KOPT-K1 (cell line): ENCODE measurements around the gene COX7A2.

ENCODE experiments used
- H3K27ac ChIP-seq: fragments of 200-600 bp; sonication (generic); 2 replicates; pipeline ENCODE4 v1.5.1; 2016; ENCODE audit warnings: antibody characterized with exemption, mild to moderate bottlenecking, low read depth, low read length; ENCODE audit not compliant: poor library complexity, severe bottlenecking
- H3K36me3 ChIP-seq: fragments of 200-600 bp; sonication (generic); 2 replicates; pipeline ENCODE4 v1.5.1; 2017; ENCODE audit warnings: antibody characterized with exemption, mild to moderate bottlenecking, low read length, moderate library complexity; ENCODE audit not compliant: insufficient read depth
- H3K9me3 ChIP-seq: fragments of 200-600 bp; sonication (generic); 2 replicates; pipeline ENCODE4 v1.5.1; 2017; ENCODE audit warnings: antibody characterized with exemption, low read length, mild to moderate bottlenecking; ENCODE audit not compliant: insufficient read depth, poor library complexity, severe bottlenecking

COX7A2 gene

GRCh38 chr6:75243333-75244062 is at the start of gene COX7A2:
COX7A2 (minus strand) TSS chr6:75243801; CDS start chr6:75243734, 67 bp downstream.
- Histone ChIP-seq H3K9me3 (no peaks in the 10 kb centered on the region), H3K27ac (peak within 1 kb of the TSS; percentile 91), H3K36me3 (peaks cover 32% of the 10 kb centered on the region)

- Histone ChIP-seq H3K27ac (no peak overlapping the region), H3K9me3 (no peaks in the 10 kb centered on the region), H3K36me3 (no peaks in the 10 kb centered on the region)
These were observed 49.0 kb upstream of the COX7A2 start for GRCh38 chr6:75292555-75292954.

GRCh38 chr6:75291744-75292143 is 48.1 kb upstream of the COX7A2 start:
- Histone ChIP-seq H3K9me3 (no peaks in the 10 kb centered on the region), H3K36me3 (no peaks in the 10 kb centered on the region), H3K27ac (no peak overlapping the region)

- Histone ChIP-seq H3K27ac (no peak overlapping the region), H3K9me3 (no peaks in the 10 kb centered on the region), H3K36me3 (no peaks in the 10 kb centered on the region)
These were observed 47.7 kb upstream of the COX7A2 start for GRCh38 chr6:75291331-75291730.

GRCh38 chr6:75290136-75290945 is 46.7 kb upstream of the COX7A2 start:
- Histone ChIP-seq H3K27ac (no peak overlapping the region), H3K9me3 (no peaks in the 10 kb centered on the region), H3K36me3 (no peaks in the 10 kb centered on the region)

- Histone ChIP-seq H3K27ac (no peak overlapping the region), H3K36me3 (no peaks in the 10 kb centered on the region), H3K9me3 (no peaks in the 10 kb centered on the region)
These were observed 44.4 kb upstream of the COX7A2 start for GRCh38 chr6:75288023-75288422.

- no peaks in the 10 kb centered on the region for H3K36me3 ChIP-seq
- H3K27ac ChIP-seq: no peak overlapping the region
- H3K9me3 ChIP-seq: no peaks in the 10 kb centered on the region
These were observed 43.8 kb upstream of the COX7A2 start for GRCh38 chr6:75287424-75287823.

GRCh38 chr6:75286955-75287354 is 43.4 kb upstream of the COX7A2 start:
- H3K27ac ChIP-seq: no peak overlapping the region
- H3K36me3 ChIP-seq: 0 out of 2 replicates have a peak, but pooled peaks cover under 1% of the 10 kb centered on the region
- no peaks in the 10 kb centered on the region for H3K9me3 ChIP-seq

- Histone ChIP-seq H3K36me3 (peaks cover 6% of the 10 kb centered on the region; the same call in 1 of the 2 replicates), H3K9me3 (no peaks in the 10 kb centered on the region), H3K27ac (peak overlapping the region; percentile 73)
These were observed 41.7 kb upstream of the COX7A2 start for GRCh38 chr6:75285283-75285639.

GRCh38 chr6:75284632-75285282 is 41.2 kb upstream of the COX7A2 start, which contains the start of gene TMEM30A:
TMEM30A (minus strand) TSS chr6:75284792; CDS start chr6:75284638, 154 bp downstream.
- peaks cover 6% of the 10 kb centered on the region; the same call in 1 of the 2 replicates for H3K36me3 ChIP-seq
- H3K27ac ChIP-seq: peak within 1 kb of the TSS; percentile 73
- H3K9me3 ChIP-seq: no peaks in the 10 kb centered on the region

GRCh38 chr6:75283907-75284631 is 40.5 kb upstream of the COX7A2 start:
- no peaks in the 10 kb centered on the region for H3K9me3 ChIP-seq
- peak overlapping the region; percentile 73 for H3K27ac ChIP-seq
- peaks cover 6% of the 10 kb centered on the region; the same call in 1 of the 2 replicates for H3K36me3 ChIP-seq

- Histone ChIP-seq H3K36me3 (peaks cover 6% of the 10 kb centered on the region; the same call in 1 of the 2 replicates), H3K27ac (no peak overlapping the region), H3K9me3 (no peaks in the 10 kb centered on the region)
These were observed 39.1 kb upstream of the COX7A2 start for GRCh38 chr6:75282706-75283105.

- peaks cover 9% of the 10 kb centered on the region; the same call in 1 of the 2 replicates for H3K36me3 ChIP-seq
- no peaks in the 10 kb centered on the region for H3K9me3 ChIP-seq
- no peak overlapping the region for H3K27ac ChIP-seq
These were observed 38.1 kb upstream of the COX7A2 start for GRCh38 chr6:75281653-75282052.

- H3K27ac ChIP-seq: no peak overlapping the region
- no peaks in the 10 kb centered on the region for H3K9me3 ChIP-seq
- H3K36me3 ChIP-seq: peaks cover 20% of the 10 kb centered on the region
These were observed 36.7 kb upstream of the COX7A2 start for GRCh38 chr6:75280131-75280855.
